HG02973 (cell line): ENCODE measurements around the gene E2F4.

Experiments used
- ATAC-seq: cut with Tn5 transposase; IDR thresholded peaks from one replicate; pipeline ENCODE4 v1.9.1; 2021; ENCODE audit warnings: moderate library complexity; ENCODE audit not compliant: unreplicated experiment

Gene E2F4

GRCh38 chr16:67190448-67191399 is 1.2 kb upstream of the E2F4 start:
- ATAC-seq, result no peak

- ATAC-seq, result no peak
Observed at GRCh38 chr16:67191411-67191994, 452 bp upstream of the E2F4 start.

GRCh38 chr16:67192781-67193361 is 916 bp downstream of the E2F4 start:
- ATAC-seq, result no peak

- ATAC-seq, result no peak
Observed at GRCh38 chr16:67193536-67193935, 1.6 kb downstream of the E2F4 start.

GRCh38 chr16:67194260-67194659 is 2.3 kb downstream of the E2F4 start:
- ATAC-seq, result no peak

GRCh38 chr16:67195676-67196075 is 3.7 kb downstream of the E2F4 start:
- ATAC-seq, result no peak

GRCh38 chr16:67196881-67197280 is 4.9 kb downstream of the E2F4 start:
- ATAC-seq, result no peak

- no peak for ATAC-seq
Observed at GRCh38 chr16:67197704-67198103, 5.7 kb downstream of the E2F4 start.

GRCh38 chr16:67198238-67198734 is 6.3 kb downstream of the E2F4 start:
- no peak for ATAC-seq

GRCh38 chr16:67199011-67199807 is 7.3 kb downstream of the E2F4 start, which contains the start of gene ELMO3:
ELMO3 (plus strand) TSS chr16:67199131; CDS start chr16:67199327, 196 bp downstream.
- ATAC-seq, result no peak

- no peak for ATAC-seq
Observed at GRCh38 chr16:67199808-67200198, 7.8 kb downstream of the E2F4 start.

GRCh38 chr16:67200491-67200890 is 8.5 kb downstream of the E2F4 start:
- no peak for ATAC-seq

- ATAC-seq, result no peak
Observed at GRCh38 chr16:67201411-67202345, 9.7 kb downstream of the E2F4 start.

GRCh38 chr16:67202426-67202825 is 10.5 kb downstream of the E2F4 start:
- no peak for ATAC-seq

- no peak for ATAC-seq
Observed at GRCh38 chr16:67202956-67203493, 11.1 kb downstream of the E2F4 start.

GRCh38 chr16:67204076-67204475 is 12.1 kb downstream of the E2F4 start:
- ATAC-seq, result no peak

- ATAC-seq, result no peak
Observed at GRCh38 chr16:67206129-67206837, 14.3 kb downstream of the E2F4 start.

- ATAC-seq, result no peak
Observed at GRCh38 chr16:67206838-67207248, 14.9 kb downstream of the E2F4 start.
